SU-DHL-6 (cell line): Measurements from ENCODE around the gene DGKH.
"Not testable (repeated sequence)": the region's sequence is repeated elsewhere in the genome, so short reads cannot be mapped to it uniquely, and the experiment has no call there.

Experiments
- H2AFZ ChIP-seq: fragments of 200-600 bp; sonication (generic); 2 replicates; pipeline ENCODE4 v1.6.1; 2014; ENCODE audit warnings: low read depth, mild to moderate bottlenecking, moderate library complexity, mixed read lengths, antibody characterized with exemption, low read length; ENCODE audit not compliant: severe bottlenecking
- H3F3A ChIP-seq: fragments of 200-600 bp; shearing (Covaris generic); 2 replicates; pipeline ENCODE4 v1.6.0; 2016; ENCODE audit warnings: antibody characterized with exemption, mild to moderate bottlenecking; ENCODE audit not compliant: insufficient read depth
- H3K27ac ChIP-seq: fragments of 200-600 bp; sonication (generic); 2 replicates; pipeline ENCODE4 v1.5.1; 2016; ENCODE audit warnings: low read depth, mild to moderate bottlenecking, low read length, moderate library complexity, mixed read lengths
- H3K27me3 ChIP-seq: fragments of 200-600 bp; sonication (generic), shearing (Covaris generic); 2 replicates; pipeline ENCODE4 v1.6.0; 2014; ENCODE audit warnings: mild to moderate bottlenecking, low read length
- H3K36me3 ChIP-seq: fragments of 200-600 bp; sonication (generic); 2 replicates; pipeline ENCODE4 v1.6.1; 2014; ENCODE audit warnings: mild to moderate bottlenecking, low read length, mixed read lengths
- H3K4me2 ChIP-seq: fragments of 300-600, 200-600 bp; shearing (Covaris generic), sonication (generic); 2 replicates; pipeline ENCODE4 v1.6.0; 2014; ENCODE audit warnings: low read length, low read depth, mild to moderate bottlenecking; ENCODE audit not compliant: poor library complexity, severe bottlenecking
- H3K4me3 ChIP-seq: fragments of 200-600 bp; sonication (generic); 2 replicates; pipeline ENCODE4 v1.5.1; 2014; ENCODE audit warnings: antibody characterized with exemption, low read length, mild to moderate bottlenecking, mixed read lengths; ENCODE audit not compliant: insufficient read depth, poor library complexity, severe bottlenecking
- H3K79me2 ChIP-seq: fragments of 200-600 bp; sonication (generic); 2 replicates; pipeline ENCODE4 v1.6.1; 2014; ENCODE audit warnings: mild to moderate bottlenecking, low read length, moderate library complexity; ENCODE audit not compliant: insufficient read depth
- H3K9ac ChIP-seq: fragments of 200-600 bp; sonication (generic); 2 replicates; pipeline ENCODE4 v1.7.0; 2014; ENCODE audit warnings: mild to moderate bottlenecking, low read length
- H3K9me2 ChIP-seq: fragments of 200-600 bp; sonication (generic); replicated peaks from 2 replicates; pipeline ENCODE4 v1.6.1; 2014; ENCODE audit warnings: low read length; ENCODE audit not compliant: insufficient read depth
- H3K9me3 ChIP-seq: fragments of 200-600 bp; sonication (generic); 2 replicates; pipeline ENCODE4 v1.6.1; 2014; ENCODE audit warnings: low read length, mixed read lengths; ENCODE audit not compliant: insufficient read depth
- H4K20me1 ChIP-seq: fragments of 200-600 bp; sonication (generic); 2 replicates; pipeline ENCODE4 v1.6.1; 2014; ENCODE audit warnings: low read depth, mild to moderate bottlenecking, antibody characterized with exemption, low read length, moderate library complexity, mixed read lengths
- EZH2phosphoT487 ChIP-seq: fragments of 200-600 bp; sonication (generic), shearing (Covaris generic); conservative IDR thresholded peaks from 2 replicates; pipeline ENCODE4 v1.6.1; 2018; ENCODE audit warnings: mild to moderate bottlenecking, antibody characterized with exemption, low read length, moderate library complexity, mixed read lengths
- TF ChIP-seq, protein P1 (sequence below): fragments of 200-600 bp; sonication (generic); IDR thresholded peaks from one replicate; pipeline ENCODE4 v1.5.1; 2017; ENCODE audit warnings: antibody characterized with exemption, mild to moderate bottlenecking, low read length, moderate library complexity; ENCODE audit not compliant: insufficient read depth, poor library complexity, severe bottlenecking

The DGKH gene

DNA sequence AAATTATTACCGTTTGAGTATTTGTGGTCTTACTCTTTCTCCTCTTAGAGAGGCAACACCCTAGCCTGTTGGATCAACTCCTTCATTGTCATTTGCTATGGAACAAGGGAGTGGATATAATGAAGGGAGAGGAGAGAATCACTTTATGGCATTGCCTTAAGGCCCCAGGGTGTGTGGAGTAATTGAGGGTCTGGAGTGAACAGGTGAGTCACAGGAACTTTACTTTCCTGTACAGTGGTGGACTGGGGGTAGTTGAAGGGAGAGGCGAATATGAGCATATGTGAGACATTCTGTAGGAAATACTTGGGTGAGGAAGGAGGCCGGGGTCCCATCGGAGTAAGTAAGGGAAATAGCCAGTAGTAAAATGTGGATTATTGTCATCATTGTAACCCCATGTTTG, 17.0 kb downstream of the DGKH start:
- Histone ChIP-seq H3K4me3 (no peak overlapping the region), H3K9me3 (no peaks in the 10 kb centered on the region), H3K36me3 (no peaks in the 10 kb centered on the region), H3K79me2 (no peaks in the 10 kb centered on the region), H3K4me2 (no peak overlapping the region), H3K27ac (no peak overlapping the region), H4K20me1 (no peaks in the 10 kb centered on the region), H3K27me3 (no peaks in the 10 kb centered on the region), H2AFZ (no peak overlapping the region), H3K9ac (no peak overlapping the region), H3K9me2 (no peaks in the 10 kb centered on the region), H3F3A (no peaks in the 10 kb centered on the region)
- no peak for TF ChIP-seq EZH2phosphoT487
- TF ChIP-seq, protein P1, sequence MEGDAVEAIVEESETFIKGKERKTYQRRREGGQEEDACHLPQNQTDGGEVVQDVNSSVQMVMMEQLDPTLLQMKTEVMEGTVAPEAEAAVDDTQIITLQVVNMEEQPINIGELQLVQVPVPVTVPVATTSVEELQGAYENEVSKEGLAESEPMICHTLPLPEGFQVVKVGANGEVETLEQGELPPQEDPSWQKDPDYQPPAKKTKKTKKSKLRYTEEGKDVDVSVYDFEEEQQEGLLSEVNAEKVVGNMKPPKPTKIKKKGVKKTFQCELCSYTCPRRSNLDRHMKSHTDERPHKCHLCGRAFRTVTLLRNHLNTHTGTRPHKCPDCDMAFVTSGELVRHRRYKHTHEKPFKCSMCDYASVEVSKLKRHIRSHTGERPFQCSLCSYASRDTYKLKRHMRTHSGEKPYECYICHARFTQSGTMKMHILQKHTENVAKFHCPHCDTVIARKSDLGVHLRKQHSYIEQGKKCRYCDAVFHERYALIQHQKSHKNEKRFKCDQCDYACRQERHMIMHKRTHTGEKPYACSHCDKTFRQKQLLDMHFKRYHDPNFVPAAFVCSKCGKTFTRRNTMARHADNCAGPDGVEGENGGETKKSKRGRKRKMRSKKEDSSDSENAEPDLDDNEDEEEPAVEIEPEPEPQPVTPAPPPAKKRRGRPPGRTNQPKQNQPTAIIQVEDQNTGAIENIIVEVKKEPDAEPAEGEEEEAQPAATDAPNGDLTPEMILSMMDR = no peak

DNA sequence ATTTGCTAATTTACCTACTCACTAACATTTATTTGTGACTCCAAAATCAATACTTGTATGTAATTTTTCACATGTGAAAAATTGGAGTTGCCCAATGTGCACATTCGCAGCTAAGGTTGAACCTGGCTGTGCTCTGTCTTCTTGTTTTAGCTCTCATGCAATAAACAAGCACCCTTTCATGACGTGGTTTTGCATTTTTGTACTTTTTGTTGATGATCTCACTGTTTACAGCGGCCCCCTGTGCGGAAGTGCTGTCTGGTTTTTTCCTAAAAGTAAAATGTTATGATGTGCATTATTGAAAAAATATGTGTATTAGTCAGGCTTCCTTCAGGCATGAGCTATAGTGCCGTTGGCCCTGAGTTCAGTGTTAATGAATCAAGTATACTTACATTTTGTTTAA, 18.1 kb downstream of the DGKH start:
- no peaks in the 10 kb centered on the region for H3K27me3 ChIP-seq
- no peaks in the 10 kb centered on the region for H3K79me2 ChIP-seq
- H3F3A ChIP-seq = no peaks in the 10 kb centered on the region
- H4K20me1 ChIP-seq = no peaks in the 10 kb centered on the region
- H3K9me2 ChIP-seq = no peaks in the 10 kb centered on the region
- H3K9me3 ChIP-seq = no peaks in the 10 kb centered on the region
- no peak overlapping the region for H3K4me3 ChIP-seq
- no peak overlapping the region for H3K9ac ChIP-seq
- H3K4me2 ChIP-seq = no peak overlapping the region
- H3K27ac ChIP-seq = no peak overlapping the region
- no peak overlapping the region for H2AFZ ChIP-seq
- no peak for TF ChIP-seq EZH2phosphoT487
- H3K36me3 ChIP-seq = no peaks in the 10 kb centered on the region

DNA sequence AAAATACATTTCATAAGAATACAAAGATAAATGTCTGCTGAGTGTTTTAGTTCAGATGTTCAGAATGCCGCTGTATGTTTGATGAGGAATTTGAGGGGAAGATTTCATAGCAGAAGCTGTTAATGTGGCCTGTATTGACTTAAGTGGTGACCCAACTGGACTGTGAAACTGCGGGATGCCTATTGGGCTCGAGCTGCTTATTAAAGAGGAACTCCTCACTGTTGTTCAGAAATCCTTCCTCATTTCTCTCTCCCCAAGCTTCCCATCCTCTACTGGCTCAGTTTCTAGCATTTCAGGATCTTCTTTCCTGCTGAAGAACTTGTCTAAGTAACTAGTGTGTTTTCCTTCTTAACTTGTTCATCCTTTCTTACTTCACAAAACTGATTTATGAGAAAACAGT, 20.4 kb downstream of the DGKH start:
- Histone ChIP-seq H3K4me2 (no peak overlapping the region), H3F3A (no peaks in the 10 kb centered on the region), H3K9ac (no peak overlapping the region), H3K9me2 (no peaks in the 10 kb centered on the region), H3K27ac (no peak overlapping the region), H3K9me3 (no peaks in the 10 kb centered on the region), H2AFZ (no peak overlapping the region), H3K79me2 (no peaks in the 10 kb centered on the region), H3K27me3 (no peaks in the 10 kb centered on the region), H4K20me1 (no peaks in the 10 kb centered on the region), H3K4me3 (no peak overlapping the region), H3K36me3 (no peaks in the 10 kb centered on the region)
- no peak for TF ChIP-seq EZH2phosphoT487
- TF ChIP-seq, protein P1 = no peak

DNA sequence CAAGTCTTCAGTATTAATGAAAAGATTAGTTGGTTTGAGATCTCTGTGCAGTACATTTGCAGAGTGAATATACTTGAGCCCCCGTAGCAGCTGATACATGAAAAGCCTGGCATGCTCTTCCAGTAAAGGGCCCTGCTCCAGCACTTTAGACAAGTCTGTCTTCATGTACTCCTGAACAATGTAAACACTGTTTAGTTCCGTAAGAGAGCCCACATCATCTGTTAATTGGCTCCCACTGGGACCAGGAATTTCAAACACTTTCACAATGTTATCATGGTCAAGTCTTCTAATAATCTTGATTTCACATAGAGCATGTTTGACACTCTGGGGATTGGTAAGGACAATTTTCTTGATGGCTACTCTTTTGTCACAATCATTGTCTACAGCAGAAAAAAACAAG, 22.2 kb downstream of the DGKH start:
- not testable (repeated sequence) for H3F3A ChIP-seq, H3K79me2 ChIP-seq, H3K36me3 ChIP-seq, H4K20me1 ChIP-seq, H3K9me2 ChIP-seq, H3K4me3 ChIP-seq, H3K4me2 ChIP-seq, H3K27me3 ChIP-seq, H3K9me3 ChIP-seq, H3K27ac ChIP-seq, H3K9ac ChIP-seq, H2AFZ ChIP-seq

DNA sequence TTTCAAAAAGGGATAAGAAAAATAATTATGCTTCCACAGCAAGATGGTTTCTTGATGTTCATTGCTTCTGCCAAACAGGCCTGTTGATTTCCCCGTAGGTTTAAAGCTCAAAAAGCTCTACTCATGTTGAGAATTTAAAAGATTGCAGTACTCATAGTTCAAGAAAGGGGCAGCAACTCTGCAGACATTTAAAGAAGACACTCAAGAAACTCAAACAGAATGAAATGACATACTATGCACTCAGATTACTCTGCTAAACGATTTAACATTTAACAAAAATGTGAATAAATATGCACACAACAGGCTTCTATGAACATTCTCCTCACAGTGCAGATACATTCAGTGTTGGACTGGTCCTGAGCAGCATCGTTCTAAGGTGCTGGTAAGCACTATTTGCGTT, 22.7 kb downstream of the DGKH start:
- not testable (repeated sequence) for H3K36me3 ChIP-seq, H3K27me3 ChIP-seq, H3F3A ChIP-seq, H4K20me1 ChIP-seq, H2AFZ ChIP-seq, H3K4me3 ChIP-seq, H3K79me2 ChIP-seq, H3K9me2 ChIP-seq, H3K9ac ChIP-seq, H3K9me3 ChIP-seq, H3K4me2 ChIP-seq, H3K27ac ChIP-seq
